ENCODE measurements around the gene SLC12A8. TPM values are rescaled to one million over a fixed set of nuclear protein-coding genes. Genes with fewer than 3 reads are reported as not detected.

SLC12A8 gene
- total RNA-seq, 2 experiments from 2014 or later = 0.65 to 1.3 TPM

DNA sequence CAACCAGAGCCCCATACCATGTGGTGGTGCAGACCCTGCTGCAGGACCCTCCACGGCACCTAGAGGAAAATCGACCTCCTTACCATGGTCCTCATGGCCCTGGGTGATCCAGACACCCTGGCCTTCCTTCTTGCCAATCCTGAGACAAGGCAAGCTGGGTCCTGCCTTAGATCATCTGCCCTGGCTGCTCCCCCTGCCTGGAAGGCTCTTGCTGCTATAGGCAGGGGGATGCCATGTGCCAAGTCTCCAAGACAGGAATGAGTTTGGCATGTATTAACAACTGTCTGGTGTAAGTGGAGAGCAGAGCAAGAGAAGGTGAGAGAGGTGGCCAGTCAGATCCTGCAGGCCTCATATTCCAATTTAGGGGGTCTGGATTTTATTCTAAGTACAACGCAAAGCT is 164.3 kb downstream of the SLC12A8 start:
- H3K27ac Mint-ChIP-seq = no peak overlapping the region
- DNase-seq = no peak
- ChIA-PET CTCF (no interaction called here), POLR2A (no interaction called here)
- H3K27me3 Mint-ChIP-seq = peaks cover 12% of the 10 kb centered on the region
- peaks cover 26% of the 10 kb centered on the region for H3K36me3 Mint-ChIP-seq (ENCODE audit: low read depth)
- H3K4me3 Mint-ChIP-seq = no peak overlapping the region
- peaks cover 34% of the 10 kb centered on the region for H3K4me1 Mint-ChIP-seq
- H3K9me3 Mint-ChIP-seq = no peaks in the 10 kb centered on the region

DNA sequence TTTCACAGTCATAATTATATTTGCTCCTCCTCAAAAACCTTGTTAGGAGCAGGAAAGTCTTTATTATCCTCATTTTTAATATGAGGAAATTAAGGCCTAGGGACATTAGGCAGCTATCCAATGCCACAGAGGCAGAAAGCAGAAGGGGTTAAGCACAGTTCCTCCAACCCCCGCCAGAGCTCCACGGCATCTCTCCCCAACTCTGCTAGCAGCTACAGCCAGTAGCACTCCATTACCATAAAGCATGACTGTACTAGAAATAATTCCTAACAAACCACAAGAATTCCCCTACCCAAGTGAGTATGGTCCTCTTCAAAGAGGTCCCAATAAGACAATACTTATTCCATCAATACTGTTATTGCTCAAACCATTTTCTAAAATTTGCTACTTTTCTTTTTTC is 166.6 kb downstream of the SLC12A8 start:
- H3K9me3 Mint-ChIP-seq = no peaks in the 10 kb centered on the region
- ChIA-PET CTCF (no interaction called here), POLR2A (no interaction called here)
- H3K4me3 Mint-ChIP-seq = no peak overlapping the region
- DNase-seq = no peak
- peaks cover 11% of the 10 kb centered on the region for H3K4me1 Mint-ChIP-seq
- H3K27ac Mint-ChIP-seq = no peak overlapping the region
- H3K27me3 Mint-ChIP-seq = peaks cover 12% of the 10 kb centered on the region
- H3K36me3 Mint-ChIP-seq (ENCODE audit: low read depth) = peaks cover 40% of the 10 kb centered on the region

- POLR2A ChIA-PET = no interaction called here
- H3K4me1 Mint-ChIP-seq = peaks cover 4% of the 10 kb centered on the region
- no peak for DNase-seq
- no peaks in the 10 kb centered on the region for H3K9me3 Mint-ChIP-seq
- H3K4me3 Mint-ChIP-seq = no peak overlapping the region
- H3K27ac Mint-ChIP-seq = no peak overlapping the region
- peaks cover 36% of the 10 kb centered on the region for H3K36me3 Mint-ChIP-seq (ENCODE audit: low read depth)
- CTCF ChIA-PET = no interaction called here
- peaks cover 12% of the 10 kb centered on the region for H3K27me3 Mint-ChIP-seq
Observed at GRCh38 chr3:125045194-125045593, 167.4 kb downstream of the SLC12A8 start.

DNA sequence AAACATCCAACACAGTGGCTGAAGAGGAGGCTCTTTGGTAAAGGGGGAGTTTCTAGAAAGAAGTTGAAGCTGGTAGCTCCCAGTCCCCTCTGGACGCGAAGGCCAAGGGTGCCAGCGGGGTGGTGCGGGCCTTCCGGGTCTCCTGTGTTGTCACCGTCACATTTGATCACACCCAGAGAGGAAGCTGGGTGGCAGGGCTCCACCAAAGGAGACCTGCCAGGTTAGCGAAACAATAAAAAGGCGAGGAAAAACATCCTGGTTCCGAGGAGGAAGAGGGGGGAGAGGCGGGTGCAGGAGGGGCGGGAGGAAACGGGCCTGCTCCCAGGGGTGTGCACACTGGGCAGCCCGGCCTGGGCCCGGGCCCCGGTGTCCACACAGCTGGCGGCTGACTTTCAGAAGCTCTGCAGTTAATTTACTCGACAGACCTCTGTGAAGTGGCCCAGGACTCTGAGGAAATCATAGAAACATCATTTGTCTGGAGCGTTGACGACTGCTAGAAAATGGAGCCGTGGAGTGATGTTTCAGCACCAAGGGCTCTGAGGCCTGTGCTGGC is 168.9 kb downstream of the SLC12A8 start:
- peaks cover 31% of the 10 kb centered on the region for H3K36me3 Mint-ChIP-seq (ENCODE audit: low read depth)
- DNase-seq = no peak
- CTCF ChIA-PET = no interaction called here
- POLR2A ChIA-PET = no interaction called here
- H3K4me1 Mint-ChIP-seq = peaks cover 2% of the 10 kb centered on the region
- no peak overlapping the region for H3K27ac Mint-ChIP-seq
- H3K4me3 Mint-ChIP-seq = no peak overlapping the region
- H3K9me3 Mint-ChIP-seq = peaks cover 9% of the 10 kb centered on the region
- peaks cover 10% of the 10 kb centered on the region for H3K27me3 Mint-ChIP-seq

GRCh38 chr3:125042725-125043406 is 169.7 kb downstream of the SLC12A8 start:
- CTCF ChIA-PET = no interaction called here
- Mint-ChIP-seq H3K27ac (no peak overlapping the region), H3K4me3 (no peak overlapping the region), H3K9me3 (peaks cover 14% of the 10 kb centered on the region), H3K27me3 (peaks cover 8% of the 10 kb centered on the region), H3K36me3 (ENCODE audit: low read depth) (peaks cover 30% of the 10 kb centered on the region), H3K4me1 (no peaks in the 10 kb centered on the region)
- no peak for DNase-seq
- POLR2A ChIA-PET = no interaction called here

DNA sequence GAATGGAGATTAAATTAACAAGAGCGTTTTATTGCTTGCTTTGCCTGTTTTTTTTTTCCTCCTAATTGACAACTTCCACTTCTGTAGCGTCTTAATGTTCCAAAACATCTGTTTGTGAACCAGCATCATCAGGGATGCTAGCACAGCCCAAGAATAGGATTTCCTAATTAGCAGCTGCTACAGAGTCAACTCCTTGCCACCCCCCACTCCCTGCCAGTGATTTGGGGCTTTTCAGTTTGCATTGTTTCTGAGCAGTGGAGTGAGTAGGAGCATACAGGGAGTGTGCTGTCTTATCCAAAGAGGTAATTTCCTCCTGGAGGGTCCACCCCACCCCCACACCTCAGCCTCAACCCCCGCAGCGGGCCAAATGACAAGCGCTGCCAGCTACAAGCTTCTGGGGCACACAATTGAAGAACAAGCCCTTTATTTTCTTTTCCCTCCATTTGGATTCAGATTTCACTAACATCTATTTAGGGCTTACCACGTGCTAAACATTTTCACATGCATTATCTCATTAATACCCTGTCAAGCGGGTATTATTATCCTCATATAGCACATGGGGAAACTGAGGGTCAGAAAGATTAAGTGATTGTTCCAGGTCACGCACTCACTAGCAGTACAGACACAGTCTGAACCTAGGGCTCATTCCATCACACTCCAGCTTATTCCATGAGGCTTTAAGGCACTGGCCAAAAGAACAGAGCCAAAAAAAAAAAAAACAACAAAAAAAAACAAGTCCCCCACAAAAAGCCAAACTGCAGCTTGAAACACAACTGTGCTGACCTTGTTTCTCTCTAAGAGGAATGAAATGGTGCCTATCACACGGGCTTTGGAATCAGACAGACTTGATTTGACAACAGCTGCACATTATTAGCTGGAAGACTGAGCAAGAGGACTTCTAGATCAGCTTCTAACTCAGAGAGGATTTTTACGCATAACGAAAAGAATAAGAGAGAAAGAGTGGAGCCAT is 173.1 kb downstream of the SLC12A8 start:
- H3K27me3 Mint-ChIP-seq = peaks cover 7% of the 10 kb centered on the region
- no peak overlapping the region for H3K27ac Mint-ChIP-seq
- H3K4me3 Mint-ChIP-seq = no peak overlapping the region
- peaks cover 47% of the 10 kb centered on the region for H3K36me3 Mint-ChIP-seq (ENCODE audit: low read depth)
- POLR2A ChIA-PET = no interaction called here
- peaks cover 8% of the 10 kb centered on the region for H3K4me1 Mint-ChIP-seq
- DNase-seq = no peak
- CTCF ChIA-PET = interaction anchor here (0.7 to 1.1 kb wide), 3 partner anchors 42 to 1175 kb away, joined by 3 read pairs; no protein-coding TSS in a partner anchor
- H3K9me3 Mint-ChIP-seq = peaks cover 32% of the 10 kb centered on the region

DNA sequence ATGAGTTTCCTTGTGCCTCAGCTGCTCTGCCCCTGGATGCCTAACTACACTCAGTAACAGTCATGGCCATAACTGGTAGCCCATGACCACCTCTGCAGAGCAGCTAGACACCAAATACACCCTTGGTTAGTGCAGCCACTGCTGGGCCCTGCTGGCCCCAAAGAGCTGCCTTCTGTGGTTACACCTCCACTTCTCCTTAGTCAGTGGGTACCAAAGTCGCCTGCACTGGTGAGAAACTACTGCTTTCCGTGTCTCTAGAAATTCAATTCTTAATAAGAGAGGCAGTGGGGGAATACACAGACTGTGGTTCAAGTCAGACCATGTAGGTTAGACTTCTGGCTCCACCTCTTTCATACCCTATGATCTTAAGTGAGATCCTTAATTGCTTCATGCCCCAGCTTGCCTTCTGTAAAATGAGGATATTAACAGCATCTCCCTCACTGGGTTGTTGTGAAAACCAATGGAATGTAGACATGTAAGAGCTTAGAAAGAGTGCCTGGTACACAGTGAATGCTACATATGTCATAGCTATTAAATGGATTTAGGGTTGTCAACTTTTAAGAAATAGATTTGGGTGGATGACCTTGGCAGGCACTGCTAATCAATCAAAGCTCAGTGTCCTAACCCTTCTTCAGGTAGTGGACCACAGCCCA is 174.9 kb downstream of the SLC12A8 start:
- ChIA-PET POLR2A (interaction anchor here (1.0 kb wide), 1 partner anchor 14 kb away, joined by 4 read pairs; no protein-coding TSS in a partner anchor), CTCF (interaction anchor here (1.0 kb wide), 1 partner anchor 15 kb away, joined by 3 read pairs; no protein-coding TSS in a partner anchor)
- H3K9me3 Mint-ChIP-seq = peaks cover 39% of the 10 kb centered on the region
- peaks cover 49% of the 10 kb centered on the region for H3K36me3 Mint-ChIP-seq (ENCODE audit: low read depth)
- H3K27me3 Mint-ChIP-seq = peaks cover 7% of the 10 kb centered on the region
- no peak overlapping the region for H3K27ac Mint-ChIP-seq
- peaks cover 8% of the 10 kb centered on the region for H3K4me1 Mint-ChIP-seq
- DNase-seq = no peak
- no peak overlapping the region for H3K4me3 Mint-ChIP-seq

GRCh38 chr3:125035217-125035616 is 177.3 kb downstream of the SLC12A8 start:
- peaks cover 42% of the 10 kb centered on the region for H3K9me3 Mint-ChIP-seq
- peaks cover 7% of the 10 kb centered on the region for H3K27me3 Mint-ChIP-seq
- H3K36me3 Mint-ChIP-seq (ENCODE audit: low read depth) = peaks cover 41% of the 10 kb centered on the region
- no peak overlapping the region for H3K27ac Mint-ChIP-seq
- no peak for DNase-seq
- H3K4me1 Mint-ChIP-seq = peaks cover 12% of the 10 kb centered on the region
- POLR2A ChIA-PET = no interaction called here
- no peak overlapping the region for H3K4me3 Mint-ChIP-seq
- CTCF ChIA-PET = no interaction called here

- POLR2A ChIA-PET = interaction anchor here (0.8 to 1.2 kb wide), 3 partner anchors 9 to 11 kb away, joined by 3 to 4 read pairs (median 3); no protein-coding TSS in a partner anchor
- no peak overlapping the region for H3K27ac Mint-ChIP-seq
Observed at GRCh38 chr3:125033616-125034015, 178.9 kb downstream of the SLC12A8 start.

GRCh38 chr3:125033135-125033534 is 179.4 kb downstream of the SLC12A8 start:
- Mint-ChIP-seq H3K9me3 (peaks cover 29% of the 10 kb centered on the region), H3K36me3 (ENCODE audit: low read depth) (peaks cover 42% of the 10 kb centered on the region), H3K4me3 (no peak overlapping the region), H3K27me3 (peaks cover 2% of the 10 kb centered on the region), H3K4me1 (peaks cover 15% of the 10 kb centered on the region), H3K27ac (no peak overlapping the region)
- POLR2A ChIA-PET = interaction anchor here (0.8 to 0.9 kb wide), 2 partner anchors 9 to 11 kb away, joined by 3 to 4 read pairs; no protein-coding TSS in a partner anchor
- DNase-seq = no peak
- CTCF ChIA-PET = no interaction called here

More at GRCh38 chr3:125033616-125034015, 178.9 kb downstream of the SLC12A8 start:
- H3K4me3 Mint-ChIP-seq = no peak overlapping the region
- H3K27me3 Mint-ChIP-seq = peaks cover 2% of the 10 kb centered on the region
- H3K36me3 Mint-ChIP-seq (ENCODE audit: low read depth) = peaks cover 40% of the 10 kb centered on the region
- no peak for DNase-seq
- CTCF ChIA-PET = no interaction called here
- peaks cover 12% of the 10 kb centered on the region for H3K4me1 Mint-ChIP-seq
- H3K9me3 Mint-ChIP-seq = peaks cover 32% of the 10 kb centered on the region

DNA sequence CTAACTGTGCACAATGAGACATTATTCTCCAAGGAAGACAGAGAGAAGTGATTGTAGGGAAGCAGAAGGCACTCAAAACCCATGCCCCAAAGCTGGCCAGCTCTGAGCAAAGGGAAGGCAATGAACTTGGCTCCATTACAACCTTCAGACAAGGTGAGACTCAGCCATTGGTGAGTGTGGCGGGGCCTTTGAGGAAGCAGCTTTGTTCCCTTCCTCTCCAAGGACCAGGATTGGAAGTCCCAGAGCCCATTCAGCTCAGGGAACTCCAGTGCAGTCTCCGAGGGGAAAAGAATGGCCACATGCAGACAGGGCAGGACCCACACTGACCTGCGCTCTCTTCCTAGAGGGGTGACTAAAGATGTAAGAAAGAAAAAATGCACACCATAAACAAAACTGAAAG is 179.9 kb downstream of the SLC12A8 start:
- Mint-ChIP-seq H3K4me3 (no peak overlapping the region), H3K36me3 (ENCODE audit: low read depth) (peaks cover 43% of the 10 kb centered on the region), H3K27me3 (peaks cover 2% of the 10 kb centered on the region), H3K27ac (no peak overlapping the region), H3K4me1 (peaks cover 20% of the 10 kb centered on the region), H3K9me3 (peaks cover 26% of the 10 kb centered on the region)
- ChIA-PET POLR2A (interaction anchor here (0.8 to 1.0 kb wide), 3 partner anchors 8 to 25 kb away, joined by 3 to 4 read pairs (median 3); no protein-coding TSS in a partner anchor), CTCF (no interaction called here)
- no peak for DNase-seq

Data from activated CD4-positive, alpha-beta memory T cell treated with anti-CD3 and anti-CD28 coated beads, Interleukin-2, amount 10 ng/mL, durations not matched to agents 7 days and 5 days (primary cell).